Measurements from ENCODE around the gene CLCN1.

Gene CLCN1

DNA sequence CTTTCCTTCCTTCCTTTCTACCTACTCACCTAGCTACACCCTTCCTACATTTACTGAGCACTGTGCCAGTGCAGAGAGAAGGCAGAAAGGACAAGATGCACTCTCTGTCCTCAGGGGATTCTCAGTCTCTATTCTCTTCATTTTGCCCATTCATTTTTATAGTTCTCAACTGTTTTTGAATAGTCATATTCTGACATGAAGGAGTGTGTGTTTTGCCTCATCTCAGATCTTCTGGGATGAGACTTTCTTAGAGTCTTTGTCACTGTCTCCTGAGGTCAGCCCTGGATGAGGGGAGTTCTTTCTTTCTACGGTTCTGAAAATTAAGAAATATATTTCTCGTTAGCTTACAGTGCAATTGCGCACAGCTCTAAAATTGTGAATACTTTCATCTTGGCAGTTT lies 21.3 kb downstream of the CLCN1 start:
- ATAC-seq = no peak

DNA sequence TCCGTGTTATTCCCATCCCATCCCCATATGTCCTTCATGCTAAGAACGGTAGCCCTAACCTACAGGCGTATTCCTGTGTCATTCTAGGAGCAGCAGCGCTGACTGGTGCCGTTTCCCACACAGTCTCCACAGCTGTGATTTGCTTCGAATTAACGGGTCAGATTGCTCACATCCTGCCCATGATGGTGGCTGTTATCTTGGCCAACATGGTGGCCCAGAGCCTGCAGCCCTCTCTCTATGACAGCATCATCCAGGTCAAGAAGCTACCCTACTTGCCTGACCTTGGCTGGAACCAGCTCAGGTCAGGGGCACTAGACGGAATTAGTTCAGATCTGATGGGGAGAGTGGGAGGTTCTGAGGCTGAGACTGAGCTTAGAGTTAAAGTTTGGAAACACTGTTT lies 25.9 kb downstream of the CLCN1 start:
- no peak for ATAC-seq

DNA sequence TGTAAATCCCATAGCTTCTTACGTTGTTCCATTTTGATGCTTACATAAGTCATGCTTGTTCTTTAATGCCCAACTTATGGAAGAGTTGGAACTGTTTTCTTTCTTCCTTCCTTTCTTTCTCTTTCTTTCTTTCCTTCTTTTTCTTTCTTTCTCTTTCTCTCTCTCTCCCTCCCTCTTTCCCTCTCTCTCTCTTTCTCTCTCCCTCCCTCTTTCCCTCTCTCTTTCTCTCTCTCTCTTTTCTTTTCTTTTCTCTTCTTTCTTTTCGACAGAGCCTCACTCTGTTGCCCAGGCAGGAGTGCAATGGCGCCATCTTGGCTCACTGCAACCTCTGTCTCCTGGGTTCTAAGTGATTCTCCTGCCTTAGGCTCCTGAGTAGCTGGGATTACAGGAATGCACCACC lies 27.7 kb downstream of the CLCN1 start:
- no peak for ATAC-seq

DNA sequence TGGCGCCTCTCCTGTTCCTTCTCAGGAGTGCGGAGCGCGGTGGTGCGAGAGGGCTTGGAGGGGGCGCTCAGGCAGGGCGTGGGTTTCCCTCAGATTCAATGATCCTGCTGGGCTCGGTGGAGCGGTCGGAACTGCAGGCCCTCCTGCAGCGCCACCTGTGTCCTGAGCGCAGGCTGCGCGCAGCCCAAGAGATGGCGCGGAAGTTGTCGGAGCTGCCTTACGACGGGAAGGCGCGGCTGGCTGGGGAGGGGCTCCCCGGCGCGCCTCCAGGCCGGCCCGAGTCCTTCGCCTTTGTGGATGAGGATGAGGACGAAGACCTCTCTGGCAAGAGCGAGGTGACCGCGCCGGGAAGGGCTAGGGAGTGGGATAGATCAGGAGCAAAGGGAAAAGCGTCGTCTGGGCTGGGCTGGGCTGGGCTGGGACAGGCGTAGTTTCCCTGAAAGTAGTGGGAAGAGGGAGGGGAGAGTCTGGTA lies 29.6 kb downstream of the CLCN1 start:
- ATAC-seq = peak; percentile 95 to 99

DNA sequence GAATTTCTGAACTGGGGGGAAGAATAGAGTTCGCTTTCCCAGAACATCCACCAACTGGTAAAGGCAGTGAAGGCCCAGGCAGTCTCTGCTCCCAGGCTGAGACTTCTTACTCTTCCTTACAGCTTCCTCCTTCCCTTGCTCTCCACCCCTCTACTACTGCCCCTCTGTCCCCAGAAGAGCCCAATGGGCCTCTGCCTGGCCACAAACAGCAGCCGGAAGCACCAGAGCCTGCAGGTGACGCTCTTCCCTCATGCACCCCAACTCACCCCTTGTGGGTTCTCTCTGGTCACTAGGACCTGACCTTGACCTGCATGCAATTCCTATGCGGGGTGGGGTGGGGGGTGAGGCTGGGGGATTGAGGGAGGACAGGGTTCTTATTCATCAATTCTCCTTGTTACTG lies 30.1 kb downstream of the CLCN1 start:
- ATAC-seq = no peak

DNA sequence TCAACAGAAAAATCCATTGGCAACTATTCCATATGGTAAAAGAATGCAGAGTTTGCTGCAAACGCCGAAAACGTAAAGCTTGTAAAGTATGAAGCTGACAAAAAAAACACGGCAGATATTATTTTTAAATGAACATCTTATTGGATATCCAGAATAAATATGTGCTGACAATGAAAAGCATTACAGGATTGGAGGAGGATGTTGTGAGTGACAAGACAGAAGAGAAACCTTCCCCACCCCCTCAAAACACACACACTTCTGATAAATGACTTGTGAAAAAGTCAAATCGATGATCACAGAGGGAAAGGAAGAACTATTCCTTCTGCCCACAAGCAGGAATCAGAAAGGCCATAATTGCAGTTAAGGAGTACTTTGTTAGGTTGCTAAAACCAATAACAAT lies 32.0 kb downstream of the CLCN1 start:
- no peak for ATAC-seq

DNA sequence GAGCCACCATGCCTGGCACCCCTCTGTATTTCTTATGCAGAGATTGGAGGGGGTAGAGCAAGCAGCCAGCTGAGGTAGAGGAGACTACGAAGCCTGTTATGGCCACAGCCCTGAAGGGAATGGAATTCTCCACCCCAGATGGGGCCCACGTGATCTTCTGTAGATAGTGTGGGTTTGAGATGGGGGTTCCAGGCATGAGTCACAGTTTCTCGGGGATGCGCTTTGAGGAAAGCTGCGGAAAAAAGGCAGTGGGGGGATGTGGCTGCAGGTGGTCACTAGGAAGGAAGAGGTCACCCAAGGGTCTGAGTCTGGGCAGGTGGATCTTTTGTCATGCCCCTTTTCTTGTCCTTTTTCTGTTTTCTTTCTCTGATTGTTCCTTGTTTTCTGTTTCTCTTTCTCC lies 35.1 kb downstream of the CLCN1 start:
- no peak for ATAC-seq

DNA sequence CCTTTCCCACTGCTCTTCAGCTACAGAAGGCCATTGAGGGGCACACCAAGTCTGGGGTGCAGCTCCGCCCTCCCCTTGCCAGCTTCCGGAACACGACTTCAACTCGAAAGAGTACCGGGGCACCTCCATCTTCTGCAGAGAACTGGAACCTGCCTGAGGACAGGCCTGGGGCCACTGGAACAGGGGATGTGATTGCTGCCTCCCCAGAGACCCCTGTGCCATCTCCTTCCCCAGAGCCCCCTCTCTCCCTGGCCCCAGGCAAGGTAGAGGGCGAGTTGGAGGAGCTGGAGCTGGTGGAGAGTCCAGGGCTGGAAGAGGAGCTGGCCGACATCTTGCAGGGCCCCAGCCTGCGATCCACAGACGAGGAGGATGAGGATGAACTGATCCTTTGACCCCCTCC lies 35.7 kb downstream of the CLCN1 start:
- ATAC-seq = no peak

DNA sequence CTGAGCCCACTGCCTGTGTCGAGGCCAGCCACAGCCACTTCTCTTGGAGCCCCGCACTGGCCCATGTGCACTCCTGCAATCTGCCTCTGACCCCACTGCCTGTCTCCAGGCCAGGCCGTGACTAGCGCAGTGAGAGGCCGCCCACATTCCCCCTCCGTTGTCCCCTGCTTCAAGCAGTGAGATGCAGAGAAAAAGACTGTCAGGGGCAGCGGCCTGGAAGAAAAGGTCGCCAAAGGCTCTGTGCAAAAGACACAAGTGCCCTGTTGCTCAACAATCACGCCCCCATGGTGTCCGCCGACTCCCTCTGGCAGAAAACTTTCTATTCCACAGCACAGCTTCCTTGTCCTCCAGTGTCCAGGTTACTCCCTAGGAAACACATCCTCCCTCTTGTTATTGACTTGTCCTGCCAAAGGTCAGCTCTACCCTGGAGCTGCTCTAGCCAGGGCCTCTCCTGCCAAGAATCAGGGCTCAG lies 36.7 kb downstream of the CLCN1 start:
- ATAC-seq = no peak

DNA sequence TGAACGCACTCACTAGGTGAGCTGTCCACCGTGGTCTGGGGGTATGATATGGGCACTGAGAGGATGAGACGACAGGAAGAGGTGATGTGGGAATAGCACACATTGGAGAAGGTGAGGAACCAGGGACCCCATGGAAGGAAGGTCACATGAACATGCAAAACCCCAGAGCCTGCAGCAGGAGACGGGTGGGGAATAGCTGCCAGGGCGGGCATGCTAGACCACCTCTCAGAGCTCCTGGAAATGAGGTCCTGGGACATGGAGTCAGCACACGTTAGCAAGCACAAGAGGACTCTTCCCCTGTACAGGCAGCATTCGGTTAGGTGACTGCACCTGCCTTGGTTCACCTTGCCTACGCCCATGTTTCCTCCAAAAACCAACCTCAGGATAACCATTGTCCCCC lies 38.5 kb downstream of the CLCN1 start:
- ATAC-seq = no peak

DNA sequence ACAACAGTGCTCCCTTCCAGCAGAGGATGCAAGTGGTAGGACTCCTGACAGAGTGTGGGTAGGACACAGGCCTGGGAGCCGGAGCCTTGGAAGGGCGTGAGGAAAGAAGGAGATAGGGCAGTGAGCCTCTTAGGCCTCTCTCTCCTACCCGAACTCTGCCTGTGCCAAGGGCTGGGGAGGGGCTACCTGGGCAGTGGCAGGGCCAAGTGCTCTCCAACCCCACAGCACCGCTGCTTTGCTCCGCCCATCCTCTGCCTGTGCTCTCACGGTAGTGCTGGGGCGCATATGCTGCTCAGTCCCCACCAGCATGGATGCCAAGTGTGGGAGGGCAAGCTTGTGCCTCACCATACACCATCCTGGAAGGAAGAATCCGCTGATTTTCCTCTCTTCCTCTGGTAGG lies 39.1 kb downstream of the CLCN1 start:
- ATAC-seq = no peak

DNA sequence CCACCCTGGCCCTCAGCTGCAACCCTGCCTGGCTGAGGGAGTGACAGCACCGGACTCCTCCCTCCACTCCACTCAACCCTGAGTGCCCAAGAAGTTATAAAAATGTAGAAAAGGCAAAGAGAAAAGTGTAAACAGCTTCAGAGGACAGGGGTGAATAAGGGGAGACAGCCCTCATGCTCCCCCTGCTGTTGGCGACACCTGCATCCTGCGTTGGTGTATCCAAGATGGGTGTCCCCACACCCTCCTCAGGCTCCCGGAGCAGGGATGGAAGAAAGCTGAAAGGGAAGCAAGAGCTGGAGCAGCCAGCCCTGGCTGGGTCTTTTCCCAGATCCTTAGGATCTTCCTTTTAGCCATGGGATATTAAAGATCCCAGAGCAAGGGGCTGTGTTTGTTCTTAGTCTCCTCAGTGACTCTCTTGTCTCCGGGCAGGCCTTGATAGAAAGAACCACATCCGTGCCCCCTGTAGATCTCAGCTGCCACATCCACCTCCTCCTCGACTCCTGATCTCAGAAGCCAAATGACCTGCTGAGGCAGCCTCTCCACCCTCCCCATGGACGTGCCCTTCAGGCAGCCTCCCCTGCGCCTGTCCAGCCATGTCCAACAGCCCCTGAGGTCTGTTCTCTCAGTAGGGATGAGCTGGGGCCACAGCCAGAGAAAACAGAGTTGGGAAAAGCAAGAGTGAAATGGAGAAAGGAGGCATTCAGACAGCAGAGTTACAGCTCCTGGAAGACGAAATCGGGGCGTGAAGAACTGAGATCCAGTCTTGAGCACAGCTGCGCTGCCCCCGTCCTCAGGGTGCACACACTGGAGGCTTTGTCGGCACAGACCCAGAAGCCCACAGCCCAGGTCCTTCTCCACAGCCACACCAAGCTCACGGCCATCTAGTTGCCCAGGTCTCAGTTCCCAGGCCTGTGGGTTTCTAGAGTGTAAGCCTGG lies 39.8 kb downstream of the CLCN1 start:
- ATAC-seq = no peak

DNA sequence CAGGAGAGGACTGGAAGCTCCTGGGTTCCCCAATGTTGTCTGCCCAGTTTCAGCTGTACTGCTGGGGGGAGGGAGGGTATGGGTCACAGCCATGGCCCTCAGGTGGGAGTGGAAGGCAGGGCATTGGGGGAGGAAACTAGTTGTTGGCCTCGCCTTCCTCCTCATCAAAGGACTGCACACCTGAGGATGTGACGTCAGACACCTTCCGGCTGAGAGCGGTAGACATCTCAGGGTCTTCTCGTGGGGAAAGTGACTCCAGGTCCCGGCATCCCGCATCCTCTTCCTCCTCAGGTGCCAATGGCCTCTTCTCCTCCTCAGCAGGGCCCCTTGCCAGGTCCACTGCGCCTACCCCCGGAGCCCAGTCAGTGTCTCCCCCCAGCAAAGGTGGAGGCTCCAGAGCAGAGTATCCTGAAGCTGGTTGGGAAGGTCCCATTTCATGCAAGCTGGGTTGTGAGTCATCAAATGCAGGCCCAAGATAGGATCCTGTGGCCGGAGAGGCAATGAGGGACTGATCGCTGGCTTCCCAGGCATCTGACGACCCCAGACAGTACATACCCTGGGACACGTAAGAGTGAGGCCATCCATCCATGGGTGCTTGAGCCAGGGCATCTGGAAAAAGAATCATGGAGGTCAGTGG lies 40.6 kb downstream of the CLCN1 start:
- no peak for ATAC-seq

DNA sequence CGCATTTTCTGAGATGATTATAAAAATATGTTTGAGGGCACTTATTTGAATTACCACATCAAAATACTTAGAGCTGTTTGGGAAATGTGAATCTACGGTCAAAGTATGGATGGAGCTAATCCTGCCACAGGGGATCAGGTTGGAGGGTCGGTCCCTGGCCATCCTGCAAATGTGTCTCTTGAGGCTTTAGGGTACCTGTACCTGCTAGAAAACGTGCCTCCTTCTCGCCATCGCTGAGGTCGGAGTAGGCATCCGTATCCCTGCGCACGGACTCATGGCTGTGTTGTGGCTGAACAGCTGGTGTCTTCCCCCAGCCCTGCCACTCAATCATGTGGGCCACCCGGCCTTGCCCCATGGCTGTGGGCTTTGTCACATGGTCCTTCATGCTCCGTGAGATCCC lies 42.7 kb downstream of the CLCN1 start:
- no peak for ATAC-seq

DNA sequence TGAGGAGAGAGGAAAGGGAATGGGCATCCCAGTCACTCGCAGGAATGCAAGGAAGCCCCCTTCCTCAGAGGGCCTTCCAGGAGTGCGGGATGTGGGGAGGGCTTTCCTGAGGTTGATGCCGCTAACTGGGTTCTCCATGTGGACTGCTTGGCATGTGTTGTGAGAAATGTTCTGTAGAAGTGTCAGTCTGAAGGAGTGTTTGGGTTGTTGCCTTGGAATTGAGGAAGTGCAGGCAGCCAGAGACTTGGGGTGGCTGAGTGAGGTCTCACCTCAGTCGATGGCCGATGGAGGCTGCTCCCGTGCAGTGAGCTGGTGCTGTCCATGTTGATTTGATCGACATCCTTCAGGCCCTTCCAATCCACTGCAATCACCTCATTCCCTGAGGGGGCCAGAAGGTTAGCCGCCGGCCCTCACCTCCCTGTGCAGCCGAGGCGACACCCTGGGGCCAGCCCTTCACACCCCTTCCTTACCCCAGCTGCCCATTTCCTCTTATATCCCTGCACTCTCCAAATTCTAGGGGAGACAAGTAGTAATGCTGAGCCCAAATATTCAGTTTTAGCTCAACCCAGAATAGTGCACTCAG lies 44.0 kb downstream of the CLCN1 start:
- no peak for ATAC-seq

DNA sequence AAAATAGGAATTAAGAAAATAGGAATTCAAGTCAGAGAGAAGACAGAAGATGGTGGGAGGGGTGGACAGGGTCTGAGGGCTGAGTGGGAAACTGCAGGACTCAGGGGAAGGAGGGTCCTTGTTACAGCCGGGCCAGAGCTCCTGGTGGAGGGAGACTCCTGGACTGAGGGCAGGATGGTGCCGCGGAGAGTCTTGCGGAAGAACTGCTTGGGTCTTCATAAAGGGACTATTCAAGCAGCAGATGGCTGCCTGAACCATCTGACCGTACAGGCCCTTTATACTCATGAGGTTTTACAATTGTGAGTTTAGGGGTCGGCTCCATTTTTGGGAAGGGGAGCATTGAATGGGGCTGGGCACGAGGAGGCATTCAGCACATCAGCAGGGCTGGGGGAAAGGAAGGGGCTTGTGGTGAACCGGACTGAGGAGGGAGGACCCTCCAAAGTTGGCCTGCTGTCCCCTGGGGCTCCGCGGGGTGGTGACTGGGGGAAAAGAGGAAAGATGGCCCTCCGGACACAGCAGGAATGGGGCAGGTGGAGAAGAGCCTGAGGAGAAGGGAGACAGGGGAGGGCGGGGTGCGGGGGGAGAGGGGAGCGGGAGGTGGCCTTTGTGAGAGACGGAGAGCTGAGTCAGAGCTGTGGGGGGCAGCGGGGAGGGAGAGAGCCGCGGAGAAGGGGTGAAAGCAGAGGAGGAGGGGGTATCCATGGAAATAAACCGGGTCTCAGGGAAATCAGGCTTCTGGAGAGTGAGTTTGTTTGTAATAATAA lies 45.1 kb downstream of the CLCN1 start:
- ATAC-seq = no peak

DNA sequence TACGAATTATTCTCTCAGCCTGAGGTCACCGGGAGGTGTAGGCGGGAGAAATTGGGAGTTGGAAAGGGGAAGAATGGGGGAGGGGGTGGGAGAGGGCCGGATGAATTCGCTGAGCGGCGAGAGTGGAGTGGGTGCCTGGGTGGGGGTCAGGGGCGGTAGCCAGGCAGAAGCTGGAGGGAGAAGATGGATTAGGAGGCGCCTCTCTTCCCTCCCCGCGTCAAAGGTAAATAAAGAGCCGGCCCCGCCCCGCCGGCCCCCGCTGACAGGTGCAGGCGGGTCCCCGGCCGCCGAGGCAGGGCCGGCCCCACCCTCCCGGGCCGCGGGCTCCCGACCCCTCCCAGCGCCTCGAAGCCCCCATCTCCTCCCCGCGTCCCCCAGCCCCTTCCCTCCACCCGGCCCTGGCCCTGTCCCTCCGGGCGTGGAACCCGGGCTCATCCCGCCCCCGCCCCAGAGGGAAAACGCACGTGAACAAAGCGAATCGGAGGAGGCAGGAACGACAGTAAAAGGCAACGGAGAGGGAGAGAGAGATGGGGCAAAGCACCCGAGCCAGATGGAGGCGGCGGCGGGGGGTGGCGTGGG lies 45.7 kb downstream of the CLCN1 start:
- ATAC-seq = peak; percentile 4 to 10

DNA sequence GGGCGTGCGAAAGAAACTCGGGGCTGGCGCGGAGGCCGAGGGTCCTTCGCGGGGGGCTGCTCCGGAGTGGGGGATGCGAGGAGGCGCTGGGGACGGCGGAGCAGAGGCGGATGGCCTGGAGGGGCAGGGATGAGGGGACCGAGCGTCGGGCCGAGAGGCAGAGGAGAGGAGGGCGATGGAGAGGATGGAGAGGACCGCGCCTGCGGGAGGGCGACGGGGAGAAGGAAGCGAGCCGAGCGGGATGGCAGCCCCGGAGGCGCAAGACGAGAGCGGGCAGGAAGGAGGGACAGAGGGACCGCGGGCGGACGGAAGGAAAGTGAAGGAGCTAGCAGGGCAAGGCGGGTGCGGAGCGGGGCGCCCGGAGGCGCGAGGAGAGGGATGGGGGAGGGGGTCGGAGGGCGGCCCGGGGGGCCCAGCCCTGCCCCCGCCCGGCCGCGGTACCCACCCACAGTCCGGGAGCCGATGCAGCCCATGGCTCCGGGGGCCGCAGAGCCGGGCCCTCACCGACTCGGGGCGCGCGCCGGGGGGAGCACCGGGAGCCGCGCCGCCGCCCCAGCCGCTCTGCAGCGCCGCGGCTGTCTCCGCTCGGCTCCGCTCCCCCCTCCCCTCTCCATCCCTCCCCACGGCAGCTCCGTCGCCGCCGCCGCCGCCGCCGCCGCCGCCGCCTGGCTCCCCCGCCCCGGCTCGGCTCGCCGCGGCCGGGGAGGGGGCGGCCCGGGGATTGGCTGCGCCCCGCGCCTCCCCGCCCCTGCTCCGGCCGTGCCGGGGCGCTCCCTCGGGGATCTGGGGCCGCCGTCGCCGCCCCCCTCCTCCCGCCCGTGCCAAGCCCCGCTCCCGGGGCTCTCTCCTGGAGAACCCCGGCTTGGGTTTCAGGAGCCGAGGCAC lies 46.5 kb downstream of the CLCN1 start, which contains the start of gene FAM131B:
TSS of gene FAM131B (minus strand) at position 583 of the 885 bp plus-strand sequence. CDS start at position 473, 110 bp downstream.
- peak; percentile 57 to 60 for ATAC-seq

DNA sequence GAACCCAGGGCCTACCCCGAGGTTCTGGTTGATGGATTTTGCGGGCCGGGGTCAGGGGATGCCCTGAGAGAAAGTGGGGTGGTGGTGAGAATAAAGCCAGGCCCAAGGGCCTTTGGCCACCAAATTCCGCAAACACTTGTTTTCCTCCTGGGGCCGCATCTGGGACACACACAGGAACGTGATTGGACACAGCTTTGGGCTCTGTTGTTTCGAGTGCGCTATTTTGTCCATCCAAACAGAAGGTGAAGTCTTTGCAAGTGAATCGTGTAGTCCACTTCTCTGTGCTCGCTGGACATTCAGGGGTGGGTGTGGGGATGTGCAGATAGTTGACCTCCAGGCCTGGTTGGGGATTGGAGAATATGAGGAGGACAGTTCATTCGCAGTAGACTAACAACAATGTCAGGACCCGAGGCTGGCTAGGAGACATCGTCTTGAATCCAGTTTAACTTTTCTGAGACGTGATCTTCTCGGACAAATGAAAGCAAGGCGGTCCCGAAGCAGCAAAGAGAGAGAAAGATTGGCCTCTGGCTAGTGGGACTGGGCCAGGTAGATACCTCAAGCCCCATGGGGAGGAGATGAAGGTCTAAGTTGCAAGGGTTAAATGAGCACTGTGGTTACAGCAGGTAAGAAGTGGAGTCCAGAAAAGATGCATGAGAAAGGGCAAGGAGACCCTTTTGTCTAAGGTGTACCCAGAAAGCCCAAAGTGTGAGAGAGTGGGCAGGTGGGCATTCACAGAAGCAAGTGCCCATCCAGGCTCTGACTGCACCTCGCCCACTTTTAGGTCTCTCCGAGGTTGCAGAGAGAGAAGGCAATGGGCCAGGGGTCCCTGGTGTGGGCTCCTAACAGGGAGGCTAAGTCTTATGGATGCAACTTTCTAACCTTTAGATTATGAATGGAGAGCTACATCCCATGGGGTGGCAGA lies 47.4 kb downstream of the CLCN1 start:
- no peak for ATAC-seq

DNA sequence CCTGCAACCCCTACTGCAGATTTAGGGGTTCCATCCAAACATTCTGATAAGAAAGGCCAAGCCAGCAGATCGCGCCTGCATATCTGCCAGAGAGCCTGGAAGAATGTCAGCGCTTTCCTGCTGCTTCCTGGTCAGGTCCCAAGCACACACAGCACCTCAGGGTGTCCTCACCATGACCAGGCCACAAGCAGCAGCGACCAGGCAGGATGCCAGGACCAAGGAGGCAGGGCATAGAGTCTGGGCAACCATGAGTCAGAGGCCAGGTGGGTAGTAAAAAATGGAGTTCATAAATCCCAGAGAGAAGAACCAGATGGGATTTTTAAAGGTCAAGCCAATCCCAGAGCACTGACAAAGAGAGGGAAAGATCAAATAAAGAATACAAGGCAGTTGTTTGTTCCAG lies 52.1 kb downstream of the CLCN1 start:
- no peak for ATAC-seq
